HepG2 (cell line): ENCODE results near the gene STX5. TPM values are rescaled to one million over a fixed set of nuclear protein-coding genes. Genes with fewer than 3 reads are reported as not detected.
A peak's percentile ranks its signal among the peaks of the same experiment; 100 is the strongest.

Experiments used
- ETV5 ChIP-seq: IDR thresholded peaks from 2 replicates; pipeline ENCODE4 v1.6.1; 2018; ENCODE audit warnings: missing biosample characterization, missing genetic modification reagents, inconsistent platforms, borderline replicate concordance
- FOXC1 ChIP-seq: sonication (generic); formaldehyde crosslinking; IDR thresholded peaks from 2 replicates; pipeline ENCODE4 v1.8.0; 2022; ENCODE audit warnings: mild to moderate bottlenecking, missing genetic modification reagents, borderline replicate concordance
- FOXM1 ChIP-seq: sonication (generic); formaldehyde crosslinking; IDR thresholded peaks from 2 replicates; pipeline ENCODE4 v1.5.0; 2020; ENCODE audit warnings: missing genetic modification reagents
- GATAD2A ChIP-seq: IDR thresholded peaks from 2 replicates; pipeline ENCODE4 v1.6.1; 2016
- HOXA3 ChIP-seq: sonication (generic); formaldehyde crosslinking; IDR thresholded peaks from 2 replicates; pipeline ENCODE4 v1.5.0; 2020; ENCODE audit warnings: missing genetic modification reagents
- IRX3 ChIP-seq: sonication (generic); formaldehyde crosslinking; IDR thresholded peaks from 2 replicates; pipeline ENCODE4 v1.8.1; 2023; ENCODE audit warnings: mild to moderate bottlenecking, low read depth, missing genetic modification reagents, borderline replicate concordance
- KDM6A ChIP-seq: IDR thresholded peaks from 2 replicates; pipeline ENCODE4 v1.6.1; 2016; ENCODE audit warnings: low read depth
- MYNN ChIP-seq: sonication (generic); formaldehyde crosslinking; IDR thresholded peaks from 2 replicates; pipeline ENCODE4 v1.4.0; 2020; ENCODE audit warnings: mild to moderate bottlenecking, low read depth, missing genetic modification reagents
- RELA ChIP-seq: sonication (generic); formaldehyde crosslinking; IDR thresholded peaks from 2 replicates; pipeline ENCODE4 v1.4.0; 2020; ENCODE audit warnings: missing genetic modification reagents
- RFX5 ChIP-seq: IDR thresholded peaks from 2 replicates; pipeline ENCODE4 v1.6.1; 2011; ENCODE audit warnings: low read depth, low read length, improper control_type of control experiment
- RFXANK ChIP-seq: IDR thresholded peaks from 2 replicates; pipeline ENCODE4 v1.6.1; 2016
- SMAD3 ChIP-seq: sonication (generic); formaldehyde crosslinking; IDR thresholded peaks from 2 replicates; pipeline ENCODE4 v1.4.0; 2020; ENCODE audit warnings: missing genetic modification reagents
- YEATS2 ChIP-seq: sonication (generic); formaldehyde crosslinking; IDR thresholded peaks from 2 replicates; pipeline ENCODE4 v1.4.0; 2020; ENCODE audit warnings: missing genetic modification reagents, borderline replicate concordance
- ZBTB33 ChIP-seq: sonication (generic); formaldehyde crosslinking; IDR thresholded peaks from 2 replicates; pipeline ENCODE4 v1.4.0; 2020; ENCODE audit warnings: missing genetic modification reagents
- ZFP36L1 ChIP-seq: sonication (generic); formaldehyde crosslinking; IDR thresholded peaks from 2 replicates; pipeline ENCODE4 v1.8.0; 2022; ENCODE audit warnings: mild to moderate bottlenecking, missing genetic modification reagents, moderate library complexity
- ZMAT3 ChIP-seq: sonication (generic); formaldehyde crosslinking; conservative IDR thresholded peaks from 2 replicates; pipeline ENCODE4 v1.7.0; 2021; ENCODE audit warnings: missing genetic modification reagents
- ZNF10 ChIP-seq: sonication (generic); formaldehyde crosslinking; IDR thresholded peaks from 2 replicates; pipeline ENCODE4 v1.4.0; 2020; ENCODE audit warnings: mild to moderate bottlenecking, low read depth, missing genetic modification reagents, borderline replicate concordance
- ZNF121 ChIP-seq: sonication (generic); formaldehyde crosslinking; IDR thresholded peaks from 2 replicates; pipeline ENCODE4 v1.5.0; 2020; ENCODE audit warnings: mild to moderate bottlenecking, missing genetic modification reagents
- ZNF234 ChIP-seq: sonication (generic); formaldehyde crosslinking; conservative IDR thresholded peaks from 2 replicates; pipeline ENCODE4 v1.5.1; 2020; ENCODE audit warnings: mild to moderate bottlenecking, missing genetic modification reagents
- ZNF281 ChIP-seq: sonication (generic); formaldehyde crosslinking; IDR thresholded peaks from 2 replicates; pipeline ENCODE4 v1.4.0; 2020; ENCODE audit warnings: missing genetic modification reagents, borderline replicate concordance
- ZNF367 ChIP-seq: sonication (generic); formaldehyde crosslinking; IDR thresholded peaks from 2 replicates; pipeline ENCODE4 v1.4.0; 2020; ENCODE audit warnings: missing genetic modification reagents, borderline replicate concordance
- ZNF530 ChIP-seq: sonication (generic); formaldehyde crosslinking; IDR thresholded peaks from 2 replicates; pipeline ENCODE4 v1.5.0; 2020; ENCODE audit warnings: low read depth, mild to moderate bottlenecking, missing genetic modification reagents
- ZNF7 ChIP-seq: IDR thresholded peaks from 2 replicates; pipeline ENCODE4 v1.6.1; 2016; ENCODE audit warnings: missing biosample characterization, missing genetic modification reagents
- ZNF790 ChIP-seq: sonication (generic); formaldehyde crosslinking; IDR thresholded peaks from 2 replicates; pipeline ENCODE4 v1.8.0; 2022; ENCODE audit warnings: missing genetic modification reagents, mild to moderate bottlenecking, borderline replicate concordance
- ZNF839 ChIP-seq: sonication (generic); formaldehyde crosslinking; IDR thresholded peaks from 2 replicates; pipeline ENCODE4 v1.4.0; 2020; ENCODE audit warnings: missing genetic modification reagents, mild to moderate bottlenecking, borderline replicate concordance
- polyA plus RNA-seq, 8 experiments: library from polyadenylated mRNA; depleted of rRNA in 3 of 8; stranded (reverse) in 7 of 8; unstranded in 1 of 8; fragments of >200 nt; fragmentation: Illumina TruSeq in 4 of 8; extraction: Trizol in 4 of 8; gene quantifications; 2 replicates each; pipeline versions ENCODE4 v1.2.1 to v1.2.3, GENCODE V29; 2011 to 2016; ENCODE audit warnings: low read depth in 4 of 8, missing spikeins in 1 of 8, mixed read lengths in 1 of 8; ENCODE audit not compliant: insufficient read depth in 1 of 8
- total RNA-seq, 5 experiments: library from RNA; depleted of rRNA; stranded (reverse); fragments of >200 nt; fragmentation: Illumina TruSeq; extraction: Trizol; gene quantifications; 2 replicates each; pipeline ENCODE4 v1.2.3, GENCODE V29; 2016; ENCODE audit warnings: low read depth in 1 of 5
- TF ChIP-seq, protein P1 (sequence below): sonication (generic); formaldehyde crosslinking; IDR thresholded peaks from 2 replicates; pipeline ENCODE4 v1.5.0; 2020; ENCODE audit warnings: missing genetic modification reagents

The STX5 gene
- total and polyA plus RNA-seq, 2 of the 13 experiments (the other 11 are each of a cell fraction or from before 2014, with no cell fraction given): 26.9 to 30.0 TPM

- TF ChIP-seq ZNF790 (no peak; the same call in 1 of the 2 replicates), ZNF839 (CRISPR knock-in tag) (peak; percentile 91; the same call in 1 of the 2 replicates), ZNF281 (CRISPR knock-in tag) (no peak), SMAD3 (peak; percentile 42; the same call in 1 of the 2 replicates), IRX3 (peak; percentile 92; the same call in 1 of the 2 replicates), ZNF234 (CRISPR knock-in tag) (0 out of 2 replicates have a peak, but pooled peaks have one; percentile 69), MYNN (CRISPR knock-in tag) (peak; percentile 88; the same call in 1 of the 2 replicates), RELA (CRISPR knock-in tag) (no peak), ZMAT3 (CRISPR knock-in tag) (peak; percentile 94), YEATS2 (CRISPR knock-in tag) (peak; percentile 93), ZNF10 (CRISPR knock-in tag) (no peak), ZNF121 (CRISPR knock-in tag) (no peak; the same call in 1 of the 2 replicates), FOXC1 (CRISPR knock-in tag) (peak; percentile 74), ZBTB33 (CRISPR knock-in tag) (no peak; the same call in 1 of the 2 replicates), ETV5 (peak; percentile 75), KDM6A (CRISPR knock-in tag) (peak; percentile 24; the same call in 1 of the 2 replicates), HOXA3 (CRISPR knock-in tag) (peak; percentile 94), GATAD2A (peak; percentile 17; the same call in 1 of the 2 replicates), ZNF367 (CRISPR knock-in tag) (peak; percentile 82; the same call in 1 of the 2 replicates), RFXANK (peak; percentile 41; the same call in 1 of the 2 replicates), ZFP36L1 (CRISPR knock-in tag) (peak; percentile 74; the same call in 1 of the 2 replicates), ZNF7 (CRISPR knock-in tag) (no peak), FOXM1 (CRISPR knock-in tag) (no peak), ZNF530 (CRISPR knock-in tag) (no peak), RFX5 (0 out of 2 replicates have a peak, but pooled peaks have one; percentile 26)
- TF ChIP-seq, protein P1, sequence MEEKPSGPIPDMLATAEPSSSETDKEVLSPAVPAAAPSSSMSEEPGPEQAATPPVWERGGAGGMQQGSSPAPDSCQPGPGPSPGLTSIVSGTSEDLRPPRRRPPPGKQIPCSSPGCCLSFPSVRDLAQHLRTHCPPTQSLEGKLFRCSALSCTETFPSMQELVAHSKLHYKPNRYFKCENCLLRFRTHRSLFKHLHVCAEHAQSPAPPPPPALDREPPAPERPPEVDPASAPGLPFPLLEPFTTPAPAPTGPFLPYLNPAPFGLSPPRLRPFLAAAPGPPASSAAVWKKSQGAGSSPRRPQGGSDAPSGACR (CRISPR knock-in tag): peak; percentile 97
Measured at GRCh38 chr11:62787005-62787759, 44.7 kb downstream of the STX5 start, which contains the start of gene TMEM179B (continued).
